ENCODE results near the gene MYO1B.

Gene MYO1B

DNA sequence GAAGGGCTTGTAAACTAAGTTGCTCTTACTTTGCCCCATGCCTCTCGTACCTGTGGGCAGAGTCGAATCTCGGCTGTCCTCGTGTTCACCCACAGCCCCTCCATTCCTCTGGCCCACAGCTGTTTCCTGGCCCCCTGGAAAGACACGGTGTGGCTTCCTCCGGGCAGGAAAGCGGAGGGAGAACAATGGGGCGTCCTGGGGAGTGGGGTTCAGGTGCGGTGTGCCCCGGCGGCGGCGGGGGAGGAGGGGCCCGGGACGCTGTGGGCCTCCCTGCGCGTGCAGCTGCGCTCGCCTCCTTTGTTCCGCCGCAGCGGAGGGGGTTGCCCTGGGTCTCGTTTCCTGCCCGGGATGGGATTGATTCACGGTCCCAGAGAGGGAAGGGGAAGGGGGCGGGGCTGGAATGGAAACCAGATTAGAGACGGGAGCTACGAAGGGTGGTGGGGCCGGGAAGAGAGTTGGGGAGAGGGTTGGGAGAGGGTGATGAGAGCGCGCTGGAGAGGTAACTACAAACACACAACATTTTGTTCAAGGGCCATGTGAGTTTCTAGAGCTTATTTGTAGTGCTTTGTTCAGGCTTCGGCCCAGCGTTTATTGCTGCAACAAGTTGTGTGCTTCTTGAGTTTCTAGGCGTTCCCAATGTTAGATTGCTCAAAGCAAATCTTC is 796 bp downstream of the MYO1B start:
- H3K4me3 ChIP-seq (ENCODE audit: control insufficient read depth, low read depth, low read length): peak overlapping the region; percentile 83
- TF ChIP-seq, protein P1, sequence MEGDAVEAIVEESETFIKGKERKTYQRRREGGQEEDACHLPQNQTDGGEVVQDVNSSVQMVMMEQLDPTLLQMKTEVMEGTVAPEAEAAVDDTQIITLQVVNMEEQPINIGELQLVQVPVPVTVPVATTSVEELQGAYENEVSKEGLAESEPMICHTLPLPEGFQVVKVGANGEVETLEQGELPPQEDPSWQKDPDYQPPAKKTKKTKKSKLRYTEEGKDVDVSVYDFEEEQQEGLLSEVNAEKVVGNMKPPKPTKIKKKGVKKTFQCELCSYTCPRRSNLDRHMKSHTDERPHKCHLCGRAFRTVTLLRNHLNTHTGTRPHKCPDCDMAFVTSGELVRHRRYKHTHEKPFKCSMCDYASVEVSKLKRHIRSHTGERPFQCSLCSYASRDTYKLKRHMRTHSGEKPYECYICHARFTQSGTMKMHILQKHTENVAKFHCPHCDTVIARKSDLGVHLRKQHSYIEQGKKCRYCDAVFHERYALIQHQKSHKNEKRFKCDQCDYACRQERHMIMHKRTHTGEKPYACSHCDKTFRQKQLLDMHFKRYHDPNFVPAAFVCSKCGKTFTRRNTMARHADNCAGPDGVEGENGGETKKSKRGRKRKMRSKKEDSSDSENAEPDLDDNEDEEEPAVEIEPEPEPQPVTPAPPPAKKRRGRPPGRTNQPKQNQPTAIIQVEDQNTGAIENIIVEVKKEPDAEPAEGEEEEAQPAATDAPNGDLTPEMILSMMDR (conservative IDR thresholded peaks at IDR 0.05; ENCODE audit: control insufficient read depth, insufficient read depth, low read depth, low read length): no peak
- peak; percentile 60 for DNase-seq (ENCODE audit: low read depth)

DNA sequence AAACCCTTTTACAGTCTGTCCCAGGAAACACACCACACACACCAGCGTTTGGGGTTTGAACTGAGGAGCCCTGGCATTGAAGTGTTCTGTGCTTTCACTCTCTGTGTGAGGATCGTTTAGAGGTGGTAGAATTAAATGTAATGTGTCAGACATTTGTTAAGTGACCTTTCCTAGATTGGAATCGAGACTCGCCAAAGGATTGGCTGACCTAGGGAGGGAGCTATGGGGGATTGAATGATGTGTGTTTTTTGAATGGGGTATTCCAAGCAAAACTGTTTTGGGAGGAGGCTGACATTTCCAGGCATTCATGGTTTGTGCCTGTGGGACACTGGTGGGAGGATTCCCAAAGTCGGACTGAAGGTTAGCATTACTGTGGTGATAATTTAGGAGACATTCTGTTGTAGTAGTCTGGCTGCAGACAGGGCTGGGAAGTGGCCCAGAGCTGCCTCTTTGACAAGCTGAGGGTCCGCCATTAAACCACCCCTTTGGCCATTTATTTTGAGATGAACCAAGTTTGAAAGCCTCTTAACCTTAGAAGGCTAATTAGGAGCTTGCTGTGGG is 1.7 kb downstream of the MYO1B start:
- TF ChIP-seq, protein P1 (conservative IDR thresholded peaks at IDR 0.05; ENCODE audit: control insufficient read depth, insufficient read depth, low read depth, low read length): no peak
- peak overlapping the region; percentile 83 for H3K4me3 ChIP-seq (ENCODE audit: control insufficient read depth, low read depth, low read length)
- DNase-seq (ENCODE audit: low read depth): no peak

DNA sequence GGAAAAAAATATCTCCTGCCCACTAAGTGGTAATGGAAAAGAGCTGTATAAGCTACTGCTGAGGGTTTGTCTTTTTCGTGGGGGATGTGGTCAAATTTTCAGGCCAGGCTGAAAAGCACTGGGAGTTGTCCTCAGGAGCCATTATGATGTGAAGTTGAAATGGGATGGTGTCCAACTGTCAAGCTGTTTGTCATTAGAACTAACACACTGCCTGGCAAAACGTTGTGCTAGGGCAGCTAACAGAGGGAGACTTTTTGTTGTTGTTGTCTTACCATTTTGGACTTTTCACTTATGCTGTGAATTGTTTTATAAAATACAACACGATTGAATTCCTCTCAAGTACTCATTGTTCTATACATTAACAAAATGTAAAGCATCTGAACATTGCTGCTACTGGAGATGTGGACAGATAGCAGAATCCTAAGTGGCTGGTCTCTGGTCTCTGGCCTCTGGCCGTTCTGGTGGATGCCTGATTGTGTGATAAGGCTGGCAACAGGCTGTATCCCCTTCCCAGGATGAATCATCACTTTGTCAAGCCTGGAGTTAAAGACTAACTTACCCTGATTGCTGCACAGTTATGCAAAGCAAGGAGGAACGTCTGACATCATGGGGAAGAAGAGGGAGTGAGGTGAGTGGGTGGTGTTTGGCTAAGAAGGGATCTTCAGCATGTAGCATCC is 2.3 kb downstream of the MYO1B start:
- peak overlapping the region; percentile 83 for H3K4me3 ChIP-seq (ENCODE audit: control insufficient read depth, low read depth, low read length)
- TF ChIP-seq, protein P1 (conservative IDR thresholded peaks at IDR 0.05; ENCODE audit: control insufficient read depth, insufficient read depth, low read depth, low read length): no peak
- DNase-seq (ENCODE audit: low read depth): peak; percentile 96

DNA sequence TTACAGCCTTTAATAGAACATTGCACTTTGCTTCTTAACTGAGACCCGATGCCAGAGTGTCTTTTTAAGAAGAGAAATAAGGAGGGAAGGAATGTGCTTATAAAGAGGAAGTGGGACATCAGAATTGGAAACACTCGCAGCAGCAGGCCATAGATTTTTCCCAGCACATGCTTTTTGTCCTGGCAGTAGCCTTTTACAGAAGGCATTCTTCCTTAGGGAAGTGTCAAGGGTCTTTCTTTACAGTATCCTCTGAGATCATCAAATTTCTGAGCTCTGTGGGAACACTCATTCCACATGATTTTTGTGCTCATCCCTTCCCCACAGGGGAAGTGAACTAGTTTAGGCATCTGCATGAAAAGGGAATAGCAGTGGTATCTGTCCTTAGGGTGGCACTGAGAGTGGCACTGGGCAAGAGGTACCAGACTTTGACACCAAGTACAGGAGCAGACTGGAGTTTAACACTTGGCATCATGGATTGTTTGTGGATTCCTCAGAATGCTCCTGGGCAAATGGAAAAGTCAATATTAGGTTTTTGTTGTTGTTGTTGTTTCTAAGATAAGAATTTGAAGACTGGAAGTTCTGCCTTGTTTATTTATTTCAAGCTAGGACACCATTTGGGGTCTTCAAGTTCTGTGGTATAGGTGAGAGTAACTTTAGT is 4.1 kb downstream of the MYO1B start:
- TF ChIP-seq, protein P1 (conservative IDR thresholded peaks at IDR 0.05; ENCODE audit: control insufficient read depth, insufficient read depth, low read depth, low read length): no peak
- DNase-seq (ENCODE audit: low read depth): peak; percentile 46
- no peak overlapping the region for H3K4me3 ChIP-seq (ENCODE audit: control insufficient read depth, low read depth, low read length)

DNA sequence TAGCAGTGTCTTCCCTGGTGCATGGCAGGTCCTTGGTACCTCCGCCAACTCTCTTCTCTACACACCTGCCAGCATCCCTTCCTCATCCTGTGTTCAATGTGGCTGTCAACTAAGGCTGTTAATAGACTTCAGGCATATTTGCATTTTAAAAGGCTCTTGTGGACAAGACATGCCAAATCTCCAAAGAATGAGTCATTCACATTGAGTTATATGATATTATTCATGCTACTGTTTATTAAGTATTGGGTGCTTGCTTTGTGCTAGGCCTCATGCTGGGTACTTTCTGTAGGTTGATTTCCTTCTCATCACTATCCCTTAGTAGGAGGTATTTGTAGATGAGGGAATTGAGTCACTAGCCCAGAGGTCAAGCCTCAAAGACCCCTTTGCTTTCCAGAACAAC is 5.2 kb downstream of the MYO1B start:
- TF ChIP-seq, protein P1 (conservative IDR thresholded peaks at IDR 0.05; ENCODE audit: control insufficient read depth, insufficient read depth, low read depth, low read length): no peak
- H3K4me3 ChIP-seq (ENCODE audit: control insufficient read depth, low read depth, low read length): no peak overlapping the region
- DNase-seq (ENCODE audit: low read depth): peak; percentile 62

DNA sequence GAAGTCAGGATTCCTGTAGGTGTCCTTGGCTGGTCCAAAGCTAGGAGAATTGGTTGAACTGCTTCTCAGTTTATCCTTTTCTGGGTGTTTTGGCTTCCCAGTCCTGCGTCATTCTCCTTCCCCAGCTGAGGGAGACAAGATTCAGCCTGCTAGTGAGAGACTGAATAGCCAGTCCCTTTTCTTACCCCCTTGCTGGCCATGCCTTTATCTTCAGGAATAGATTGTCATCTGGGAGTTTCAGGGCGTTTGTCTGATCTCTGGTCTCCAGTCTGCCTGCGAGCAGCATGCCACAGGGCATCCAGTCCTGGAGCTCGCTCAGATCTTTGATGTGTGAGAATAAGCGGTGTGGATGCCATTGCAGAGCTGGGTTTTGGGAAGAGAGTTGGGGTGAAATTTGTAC is 5.8 kb downstream of the MYO1B start:
- no peak for DNase-seq (ENCODE audit: low read depth)
- TF ChIP-seq, protein P1 (conservative IDR thresholded peaks at IDR 0.05; ENCODE audit: control insufficient read depth, insufficient read depth, low read depth, low read length): no peak
- H3K4me3 ChIP-seq (ENCODE audit: control insufficient read depth, low read depth, low read length): no peak overlapping the region
